HUDEP-2 (cell line): ENCODE measurements around the gene PLPP4.
"Not testable (repeated sequence)": the region's sequence is repeated elsewhere in the genome, so short reads cannot be mapped to it uniquely, and the experiment has no call there.

Experiments used
- DNase-seq, 76 experiments: peaks; one replicate each; lab custom pipeline; 2025; ENCODE audit not compliant: unreplicated experiment in 76 of 76; lab: John Stamatoyannopoulos, UW

The PLPP4 gene

DNA sequence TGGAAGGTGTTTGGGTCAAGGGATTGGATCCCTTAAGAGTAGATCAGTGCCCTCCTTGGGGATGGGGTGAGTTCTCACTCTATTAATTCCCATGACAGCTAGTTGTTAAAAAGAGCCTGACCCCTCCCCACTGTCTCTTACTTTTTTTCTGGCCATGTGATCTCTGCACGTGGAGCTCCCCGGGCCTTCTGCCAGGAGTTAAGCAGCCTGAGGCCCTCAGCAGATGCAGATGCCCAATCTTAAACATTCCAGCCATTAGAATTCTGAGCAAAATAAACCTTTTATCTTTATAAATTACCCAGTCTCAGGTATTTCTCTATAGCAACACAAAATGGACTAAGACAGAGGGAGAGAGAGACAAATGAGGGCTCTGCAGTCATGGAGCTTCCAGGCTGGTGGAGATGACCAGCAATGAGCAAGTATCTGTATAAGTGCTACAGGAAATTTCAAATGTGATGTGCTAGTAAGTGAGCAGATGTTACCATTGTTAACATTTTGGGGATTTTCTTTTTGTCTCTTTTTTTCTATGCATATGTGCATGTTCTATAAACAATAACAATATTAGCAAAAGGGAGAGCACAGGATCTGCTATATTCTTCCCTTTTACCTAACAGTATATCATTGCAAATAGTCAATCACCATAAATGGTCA, 26.7 kb downstream of the PLPP4 start:
- DNase-seq: peak in 4 of 76 experiments; percentile 2 to 25 (median 15)

DNA sequence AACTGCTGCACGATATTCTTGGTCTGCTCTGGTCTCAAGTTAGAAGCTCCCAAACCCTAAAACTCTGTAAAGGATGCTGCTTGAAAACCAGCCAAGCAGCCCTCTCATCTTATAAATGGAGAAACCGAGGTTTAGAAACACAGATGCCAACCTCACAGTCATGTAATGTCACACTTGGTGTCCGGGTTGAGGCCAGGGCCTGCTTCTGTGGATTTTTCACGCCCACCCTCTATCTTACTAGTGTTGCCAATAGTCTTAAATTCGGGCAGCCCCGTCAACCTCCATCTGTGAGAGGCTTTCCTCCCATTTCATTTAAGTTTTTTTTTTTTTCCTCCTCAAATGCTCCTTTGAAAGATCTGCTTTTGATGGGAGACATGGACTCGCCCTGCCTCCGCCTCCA, 28.9 kb downstream of the PLPP4 start:
- DNase-seq: no peak

DNA sequence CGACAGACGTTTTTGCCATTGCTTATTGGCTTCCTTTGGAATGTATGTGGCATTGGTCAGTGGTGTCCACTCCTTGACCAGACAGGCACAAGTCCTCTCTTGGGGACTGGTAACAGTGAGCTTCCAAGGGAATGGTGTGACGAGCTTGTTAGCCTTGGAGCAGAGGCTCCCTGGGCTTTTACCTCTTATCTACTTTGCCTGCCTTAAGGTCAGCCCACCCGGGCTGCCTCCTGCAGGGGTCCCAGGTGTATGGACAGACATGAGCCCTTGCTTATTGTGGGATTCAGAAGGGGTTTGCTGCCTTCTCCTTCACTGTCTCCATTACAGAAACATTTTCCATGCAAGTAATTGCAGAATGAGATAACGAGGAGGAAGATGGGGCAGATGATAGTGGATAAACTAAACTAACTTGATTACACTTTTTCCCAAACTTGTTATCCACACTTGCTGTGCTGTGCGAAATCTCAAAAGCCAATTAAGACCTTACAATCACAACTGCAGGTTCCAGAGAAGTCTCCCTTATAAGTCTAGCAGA, 29.7 kb downstream of the PLPP4 start:
- DNase-seq: no peak

DNA sequence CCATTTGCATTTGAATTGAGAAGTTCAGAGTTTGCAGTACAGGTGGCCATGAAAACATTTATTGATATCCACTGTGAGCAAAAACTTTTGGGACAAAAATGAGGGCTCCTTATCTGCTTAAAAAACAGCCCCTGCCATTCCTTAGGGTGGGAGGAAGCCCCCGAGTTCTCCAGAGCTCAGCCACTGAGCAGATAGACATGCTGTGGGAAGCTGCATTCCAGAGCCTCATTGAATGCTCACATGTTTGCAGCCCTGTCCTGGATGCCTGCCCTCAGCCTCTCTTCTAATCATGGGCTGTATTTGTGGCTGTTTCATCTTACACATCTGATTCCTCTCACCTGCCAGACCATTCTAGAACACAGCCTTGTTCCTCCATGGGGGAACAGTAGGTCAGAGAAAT, 33.3 kb downstream of the PLPP4 start:
- DNase-seq: no peak

DNA sequence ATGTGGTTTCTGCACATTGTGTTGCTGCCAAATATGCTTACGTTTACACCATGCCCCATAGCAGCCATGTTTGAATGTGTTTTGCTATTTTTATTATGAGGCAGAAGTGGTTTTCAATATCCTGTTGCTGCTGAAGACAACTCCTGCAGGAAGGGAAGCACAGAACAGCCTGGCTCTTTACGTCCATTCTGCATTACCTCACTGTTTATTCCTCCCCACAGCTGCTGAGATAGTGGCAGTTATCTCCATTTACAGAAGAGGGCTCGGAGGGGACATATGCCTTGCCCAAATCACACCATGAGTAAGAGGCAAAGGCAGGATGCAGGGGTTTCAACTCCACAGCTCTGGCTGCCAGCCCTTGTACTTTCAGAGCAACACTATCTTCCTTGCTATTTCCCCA, 35.3 kb downstream of the PLPP4 start:
- DNase-seq: peak in 57 of 76 experiments; percentile 9 to 71 (median 37)

DNA sequence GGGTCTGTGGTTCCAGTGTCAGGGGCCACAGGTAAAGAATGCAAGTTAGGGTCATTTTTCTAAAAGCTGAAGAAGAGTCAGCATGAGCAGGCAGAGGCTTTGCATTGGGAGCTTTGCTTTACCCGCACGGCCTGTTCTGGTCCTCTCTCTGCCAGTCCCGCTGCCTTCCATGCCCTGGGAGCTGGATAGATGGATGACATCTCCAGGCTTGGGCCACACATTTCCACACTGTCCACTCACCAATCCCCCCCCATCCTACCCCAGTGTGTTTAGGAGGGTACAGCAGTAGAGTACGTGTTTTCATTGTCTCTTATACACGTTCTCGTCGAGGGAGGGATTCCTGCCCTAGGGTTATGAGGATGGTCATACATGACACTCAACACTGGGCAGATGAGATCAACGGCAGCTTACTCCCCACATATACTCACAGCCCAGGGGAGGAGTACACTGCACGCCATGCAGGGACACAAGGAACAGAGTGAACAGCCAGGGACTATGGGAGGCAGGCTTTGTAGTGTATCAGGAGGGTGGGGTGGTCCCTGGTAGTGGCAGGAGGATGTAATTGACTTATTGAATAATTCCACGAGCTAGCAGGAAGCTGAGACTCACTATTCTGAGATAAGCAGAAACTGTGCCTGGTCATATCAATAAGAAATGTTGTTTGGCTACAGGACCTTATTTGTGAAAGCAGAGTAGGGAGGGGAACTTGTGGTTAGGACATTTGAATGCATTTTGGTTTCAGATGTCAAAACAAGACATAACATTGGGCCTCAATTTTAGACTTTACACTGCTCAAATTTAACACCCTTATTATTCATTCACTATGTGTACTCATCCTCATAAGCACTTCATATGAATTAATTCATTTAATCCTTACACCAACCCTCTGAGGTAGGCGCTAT, 36.6 kb downstream of the PLPP4 start:
- DNase-seq: peak in 17 of 76 experiments; percentile 10 to 51 (median 24)

DNA sequence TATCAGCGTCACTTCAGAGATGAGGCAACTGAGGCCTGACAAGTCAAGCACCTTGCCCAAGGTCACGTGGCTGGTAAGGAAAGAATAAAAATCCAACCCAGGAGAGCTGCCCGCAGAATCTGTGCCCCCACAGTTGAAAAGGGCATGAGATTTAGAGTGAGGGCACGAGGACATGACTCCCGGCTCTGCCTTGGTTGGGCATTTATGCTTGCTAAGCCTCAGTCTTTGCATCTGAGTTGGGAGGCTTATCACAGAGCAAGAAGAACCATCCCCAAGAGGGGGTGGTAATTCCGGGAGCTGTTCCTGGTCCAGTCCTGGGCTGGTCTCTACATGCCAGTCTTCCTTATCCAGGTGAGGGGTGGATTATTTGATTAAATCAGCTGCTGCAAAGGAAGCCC, 37.3 kb downstream of the PLPP4 start:
- DNase-seq: no peak

DNA sequence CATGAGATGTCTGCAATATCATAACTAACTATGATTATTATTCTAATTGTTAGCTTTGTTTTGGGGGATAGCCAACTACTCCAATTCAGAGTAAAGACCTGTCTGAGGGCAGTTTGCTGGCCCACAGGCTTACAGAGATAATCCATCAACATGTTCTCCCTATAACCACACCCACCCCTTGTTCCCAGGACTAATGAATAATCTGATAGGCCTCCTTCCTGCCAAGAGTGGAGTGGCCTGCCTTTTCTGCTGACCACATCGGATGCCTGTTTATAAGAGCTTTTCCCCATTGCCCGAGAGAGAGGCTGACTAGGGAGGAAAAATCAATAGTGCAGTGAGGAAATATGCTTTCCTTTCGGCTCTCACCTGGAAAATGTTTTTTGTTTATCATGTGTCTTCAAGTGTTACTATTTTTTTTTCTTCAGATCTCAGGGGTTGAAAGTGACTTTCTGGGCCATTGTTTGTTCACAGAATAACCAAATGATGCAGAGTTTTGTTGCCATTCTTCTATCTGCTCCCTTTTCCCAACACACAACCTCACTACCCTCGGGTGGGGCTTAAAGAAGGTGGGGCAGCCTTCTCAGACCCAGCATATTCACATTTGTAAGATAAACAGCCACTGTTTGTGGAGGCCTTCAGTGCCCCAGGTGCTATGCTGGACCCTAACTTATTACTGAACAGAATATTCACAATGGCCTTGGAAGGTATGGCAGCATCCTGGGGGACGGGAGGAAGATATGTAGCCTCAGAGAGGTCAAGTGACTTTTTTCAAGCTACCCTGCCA, 38.4 kb downstream of the PLPP4 start:
- no peak for DNase-seq

DNA sequence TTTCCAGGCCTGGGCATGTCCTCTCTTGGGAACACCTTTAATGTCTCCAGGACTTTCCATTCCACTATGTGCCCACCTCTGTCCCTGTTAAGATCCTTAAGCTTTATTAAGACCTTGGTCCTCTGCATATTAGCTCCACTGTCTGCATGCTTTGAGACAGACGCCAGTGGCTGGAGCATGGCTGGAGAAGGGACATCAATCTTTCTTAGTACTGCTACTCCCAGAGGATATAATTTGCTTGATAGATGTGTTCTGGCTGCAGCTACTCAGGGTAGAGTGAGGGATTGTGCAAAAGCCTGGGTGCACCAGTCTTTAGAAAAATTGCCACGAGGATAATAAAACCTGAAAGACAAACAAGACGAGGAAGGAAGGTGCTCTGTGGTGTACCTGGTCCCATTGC, 42.9 kb downstream of the PLPP4 start:
- DNase-seq: no peak

DNA sequence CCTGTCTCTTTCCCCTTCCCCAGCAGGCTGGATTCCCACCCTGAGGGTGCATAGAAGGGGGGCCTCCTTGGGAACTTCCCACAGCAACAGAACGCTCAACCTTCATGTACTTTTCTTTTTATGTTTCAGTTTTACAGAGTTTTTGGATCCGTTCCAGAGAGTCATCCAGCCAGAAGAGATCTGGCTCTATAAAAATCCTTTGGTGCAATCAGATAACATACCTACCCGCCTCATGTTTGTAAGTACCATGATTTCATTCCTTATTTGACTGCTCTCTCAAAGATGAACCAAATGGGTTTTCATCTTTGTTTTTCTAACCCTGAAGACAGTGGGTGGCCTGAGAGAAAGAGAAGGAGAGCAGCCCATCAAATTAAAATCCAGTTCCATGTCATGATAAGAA, 46.7 kb downstream of the PLPP4 start:
- no peak for DNase-seq

DNA sequence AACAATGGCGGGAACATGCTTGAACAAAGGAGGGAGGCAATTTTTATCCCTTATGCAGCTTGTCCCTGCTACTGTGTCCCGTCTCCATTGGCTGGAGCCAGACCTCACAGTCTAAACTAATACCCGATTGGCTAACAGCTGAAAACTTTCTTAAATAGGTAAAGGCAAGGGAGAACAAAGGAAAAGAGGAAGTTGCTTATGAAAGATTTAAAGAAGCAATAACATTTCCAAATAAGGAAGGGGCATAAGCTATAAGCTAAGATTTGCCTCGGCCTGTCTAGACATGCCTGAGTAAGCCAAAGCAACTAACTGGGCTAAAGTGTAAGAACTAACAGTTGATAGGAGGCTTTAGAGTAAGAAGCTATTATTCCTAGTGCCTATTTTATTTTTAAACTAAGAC, 47.2 kb downstream of the PLPP4 start:
- not testable (repeated sequence) for DNase-seq

DNA sequence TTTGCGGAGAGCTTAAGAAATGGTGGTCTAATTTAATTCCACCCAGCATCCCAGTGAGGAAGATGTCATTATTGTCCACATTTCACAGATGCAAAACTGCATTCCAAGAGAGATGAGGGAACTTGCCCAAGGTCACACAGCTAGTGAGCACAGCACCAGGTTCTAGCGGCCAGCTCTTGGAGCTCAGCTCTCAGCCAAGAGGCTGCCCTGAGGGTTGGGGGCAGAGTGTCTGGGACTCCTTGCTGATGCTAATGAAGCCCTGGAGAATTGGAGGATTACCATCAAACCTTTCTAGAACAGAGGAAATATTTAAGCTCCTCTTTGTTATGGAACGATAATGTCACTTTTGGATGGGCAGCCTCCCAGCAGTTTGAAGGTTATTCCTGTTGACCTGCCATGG, 48.0 kb downstream of the PLPP4 start:
- no peak for DNase-seq

DNA sequence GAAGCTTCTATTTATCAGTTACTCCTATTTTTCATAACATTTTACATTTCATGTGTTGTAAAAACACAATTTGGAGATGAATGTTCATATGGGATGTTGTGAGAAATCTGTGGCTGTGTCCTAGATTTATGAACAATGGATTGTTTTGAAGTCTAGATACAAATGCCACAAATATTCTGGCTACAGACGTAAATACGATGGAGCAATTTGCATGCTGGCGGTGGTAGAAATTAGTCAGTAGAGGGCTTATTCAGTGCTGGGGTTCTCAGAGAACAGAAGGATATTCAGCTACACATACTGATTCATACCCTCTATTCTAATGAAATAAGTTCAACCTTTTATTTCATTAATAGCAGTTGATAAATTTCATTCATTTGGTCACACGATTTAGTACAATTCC, 48.8 kb downstream of the PLPP4 start:
- DNase-seq: no peak

DNA sequence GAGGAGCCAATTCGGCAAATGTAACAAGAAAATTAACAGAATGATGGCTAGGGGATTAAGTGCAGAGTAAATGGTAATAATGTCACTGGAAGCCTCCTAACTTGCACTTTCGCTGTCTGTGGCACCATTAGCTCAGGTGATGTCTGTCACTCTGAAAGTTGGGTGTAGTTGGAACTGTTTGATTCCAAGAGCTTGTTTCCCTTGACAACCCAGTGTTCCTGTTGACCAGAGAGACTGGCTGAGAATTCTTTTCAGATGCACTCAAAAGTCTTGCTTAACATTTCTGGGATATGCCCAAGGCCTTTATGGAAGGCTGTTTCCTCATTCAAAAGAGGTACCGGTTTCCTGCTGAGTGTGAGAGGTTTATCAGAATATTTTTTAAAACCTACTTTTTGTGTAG, 49.6 kb downstream of the PLPP4 start:
- no peak for DNase-seq

DNA sequence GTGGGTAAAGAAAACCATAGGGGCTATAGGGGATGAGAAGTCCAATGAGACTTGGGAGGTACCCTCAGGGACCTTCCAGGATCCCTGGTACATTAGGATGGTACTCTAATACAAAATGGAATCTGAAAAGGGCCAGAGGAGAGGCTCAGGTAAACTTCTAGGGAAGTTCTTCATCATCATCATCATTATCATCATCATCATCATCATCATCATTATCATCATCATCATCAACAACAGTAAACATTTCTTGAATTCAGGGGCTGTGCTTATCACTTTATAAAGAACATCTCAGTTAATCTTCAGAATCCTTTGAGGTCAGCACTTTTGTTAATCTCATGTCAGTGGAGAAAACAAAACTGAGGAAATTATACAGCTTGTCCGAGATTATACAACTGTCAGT, 50.1 kb downstream of the PLPP4 start:
- no peak for DNase-seq

DNA sequence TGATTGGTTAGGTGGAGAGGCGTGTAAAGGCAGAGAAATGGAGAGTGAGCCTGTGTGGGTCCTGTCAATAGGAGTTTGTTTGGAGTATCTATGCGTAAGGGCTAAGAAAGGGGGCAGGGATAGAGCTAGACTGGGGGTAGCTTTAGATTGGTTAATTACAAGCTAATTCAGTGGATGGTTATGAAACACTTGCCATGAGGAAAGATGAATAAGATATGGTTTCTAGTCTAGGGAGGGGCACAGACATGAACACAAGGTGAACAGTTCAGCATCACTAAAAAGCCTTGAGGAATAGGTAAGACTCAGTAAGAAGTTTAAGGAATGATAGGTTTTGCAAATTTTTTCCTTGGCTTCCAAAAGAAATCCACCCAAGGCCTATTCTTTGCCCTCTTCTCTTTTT, 50.6 kb downstream of the PLPP4 start:
- DNase-seq: no peak

DNA sequence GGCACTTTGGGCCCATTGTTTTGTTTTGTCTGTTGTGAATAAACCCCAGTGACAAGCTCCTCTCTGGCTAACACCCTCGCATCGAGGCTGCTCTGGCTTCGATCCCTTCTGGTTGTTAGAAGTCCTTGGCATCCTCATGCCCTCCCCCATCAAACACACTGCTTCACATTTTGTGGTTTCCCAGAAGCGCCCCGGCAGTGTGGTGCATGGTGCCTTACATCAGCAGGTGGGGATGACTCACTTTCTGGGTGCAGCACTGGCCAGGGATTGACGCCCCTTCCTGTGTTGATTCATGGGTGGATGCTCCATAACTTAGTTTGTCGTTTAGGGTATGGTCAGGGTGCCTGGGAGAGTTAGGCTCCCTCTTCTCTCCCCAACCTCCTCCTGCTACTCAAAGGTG, 51.4 kb downstream of the PLPP4 start:
- DNase-seq: peak in 5 of 76 experiments; percentile 6 to 20 (median 14)

DNA sequence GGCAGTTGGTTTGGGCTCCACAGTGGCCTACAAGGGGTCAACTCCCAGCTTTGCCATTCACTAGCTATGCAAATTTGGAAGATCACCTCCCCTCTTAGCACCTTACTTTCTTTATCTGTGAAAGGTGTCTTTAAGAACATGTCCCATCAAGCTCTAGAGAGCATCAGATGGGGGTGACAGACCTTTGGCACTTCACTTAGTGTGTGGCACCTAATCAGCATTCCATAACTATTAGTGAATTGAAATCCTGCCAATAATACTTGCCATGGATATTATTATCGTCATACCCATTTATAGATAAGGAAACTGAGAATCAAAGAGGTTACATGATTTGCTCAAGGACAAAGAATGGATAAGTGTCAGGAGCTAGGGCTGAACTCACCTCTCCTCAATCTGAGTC, 51.9 kb downstream of the PLPP4 start:
- no peak for DNase-seq

DNA sequence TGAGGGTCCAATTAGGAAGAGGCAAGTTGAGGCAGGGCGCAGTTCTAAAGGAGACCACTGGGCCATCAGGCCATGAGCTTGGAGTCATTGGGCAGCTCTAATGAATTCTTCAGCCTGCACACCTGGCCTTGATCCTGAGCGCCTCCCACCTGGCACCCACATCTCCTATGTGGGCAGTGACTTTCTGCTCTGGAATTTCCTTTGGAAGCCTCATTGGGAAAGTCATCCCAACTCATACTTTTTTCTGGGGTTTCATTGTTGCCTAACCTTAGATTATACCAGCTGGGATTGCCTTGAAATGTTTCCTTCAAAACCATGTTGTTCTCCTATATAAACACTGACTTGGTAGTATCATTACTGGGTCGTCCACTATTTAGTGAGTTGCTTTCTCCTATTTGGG, 54.1 kb downstream of the PLPP4 start:
- DNase-seq: no peak

DNA sequence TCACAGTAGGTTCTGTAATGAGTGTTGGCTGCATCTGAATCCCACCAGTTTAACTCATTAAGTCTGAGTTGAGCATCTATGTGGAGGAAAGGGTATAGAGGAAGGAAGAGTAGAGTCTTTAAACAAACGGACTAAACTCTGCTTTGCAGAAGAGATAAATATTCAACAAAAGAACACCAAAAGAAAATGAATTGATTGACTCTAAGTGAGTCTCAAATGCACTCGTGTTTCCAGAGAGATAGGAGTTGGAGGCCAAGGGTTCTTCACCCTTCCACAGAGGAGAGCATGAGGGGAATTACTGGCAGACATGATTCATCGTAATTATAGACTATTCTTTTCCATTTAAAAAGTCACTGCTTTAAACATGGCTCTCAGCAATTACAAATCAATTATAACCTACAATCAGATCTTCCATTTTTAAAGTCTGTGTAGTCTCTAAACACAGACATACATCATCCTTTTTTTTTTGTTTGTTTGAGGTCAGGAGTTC, 56.3 kb downstream of the PLPP4 start:
- DNase-seq: no peak

DNA sequence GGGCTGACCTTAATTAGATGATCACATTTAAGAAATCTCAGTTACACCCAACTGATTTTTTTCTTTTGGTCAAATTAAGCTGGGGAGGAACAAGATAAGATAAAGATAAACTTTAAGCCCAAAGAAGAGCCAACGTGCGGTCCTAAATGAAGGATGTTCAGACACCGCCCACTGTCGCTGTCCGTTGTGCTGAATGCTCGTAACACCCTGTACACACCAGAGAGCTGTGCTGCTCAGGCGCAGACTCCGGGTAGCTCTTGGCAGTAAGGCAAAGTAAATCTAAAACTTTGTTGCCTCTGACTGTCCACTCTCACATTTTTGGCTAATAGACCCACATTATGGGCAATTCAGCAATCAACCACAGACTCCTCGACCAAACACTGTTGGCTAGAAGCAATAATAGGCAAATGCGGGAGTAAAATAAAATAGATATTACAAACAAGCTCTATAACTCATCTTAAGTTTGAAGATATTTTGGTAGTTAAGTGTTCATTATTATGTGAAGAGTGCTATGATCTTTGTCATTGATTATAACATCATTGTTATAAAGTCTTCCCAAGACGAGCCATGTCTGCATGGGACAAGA, 57.1 kb downstream of the PLPP4 start:
- peak in 38 of 76 experiments; percentile 3 to 56 (median 24) for DNase-seq
